HG03378 (cell line): Measurements from ENCODE around the gene TMBIM6.
"Not testable (repeated sequence)": the region's sequence is repeated elsewhere in the genome, so short reads cannot be mapped to it uniquely, and the experiment has no call there.

ENCODE experiments used
- ATAC-seq: cut with Tn5 transposase; IDR thresholded peaks from one replicate; pipeline ENCODE4 v1.9.1; 2021; ENCODE audit warnings: mild to moderate bottlenecking, moderate library complexity; ENCODE audit not compliant: unreplicated experiment

TMBIM6 gene

DNA sequence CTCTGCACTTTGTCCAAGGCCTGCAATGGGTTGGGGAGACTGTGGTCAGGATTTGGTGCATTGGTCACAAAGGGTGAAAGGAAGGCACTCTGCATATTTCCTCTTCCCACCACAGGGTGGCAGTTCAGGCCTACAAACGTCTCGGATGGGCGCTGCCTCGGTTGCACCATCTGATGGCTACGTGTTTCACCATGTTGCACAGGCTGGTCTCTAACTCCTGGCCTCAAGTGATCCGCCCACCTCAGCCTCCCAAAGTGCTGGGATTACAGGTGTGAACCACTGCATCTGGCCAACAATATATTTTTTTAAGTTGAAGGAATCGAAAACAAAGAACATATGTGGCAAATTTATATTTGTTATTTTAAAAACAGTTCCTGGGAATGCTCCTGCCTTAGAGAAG, 35.1 kb downstream of the TMBIM6 start:
- no peak for ATAC-seq

- ATAC-seq, result no peak
Measured at GRCh38 chr12:49776858-49777257, 35.5 kb downstream of the TMBIM6 start.

- ATAC-seq, result no peak
Measured at GRCh38 chr12:49777341-49777740, 36.0 kb downstream of the TMBIM6 start.

GRCh38 chr12:49777800-49778748, 36.7 kb downstream of the TMBIM6 start:
- ATAC-seq, result no peak

DNA sequence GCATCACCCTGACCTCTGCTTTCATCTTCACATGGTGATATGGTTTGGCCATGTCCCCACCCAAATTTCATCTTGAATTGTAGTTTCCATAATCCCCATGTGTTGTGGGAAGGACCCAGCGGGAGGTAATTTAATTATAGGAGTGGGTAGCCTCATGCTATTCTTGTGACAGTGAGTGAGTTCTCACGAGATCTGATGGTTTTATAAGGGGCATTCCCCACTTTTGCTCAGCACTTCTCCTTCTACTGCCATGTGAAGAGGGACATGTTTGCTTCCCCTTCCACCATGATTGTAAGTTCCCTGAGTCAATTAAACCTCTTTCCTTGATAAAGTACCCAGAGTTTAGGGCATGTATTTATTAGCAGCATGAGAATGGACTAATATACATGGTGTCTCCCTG, 38.2 kb downstream of the TMBIM6 start:
- ATAC-seq, result no peak

DNA sequence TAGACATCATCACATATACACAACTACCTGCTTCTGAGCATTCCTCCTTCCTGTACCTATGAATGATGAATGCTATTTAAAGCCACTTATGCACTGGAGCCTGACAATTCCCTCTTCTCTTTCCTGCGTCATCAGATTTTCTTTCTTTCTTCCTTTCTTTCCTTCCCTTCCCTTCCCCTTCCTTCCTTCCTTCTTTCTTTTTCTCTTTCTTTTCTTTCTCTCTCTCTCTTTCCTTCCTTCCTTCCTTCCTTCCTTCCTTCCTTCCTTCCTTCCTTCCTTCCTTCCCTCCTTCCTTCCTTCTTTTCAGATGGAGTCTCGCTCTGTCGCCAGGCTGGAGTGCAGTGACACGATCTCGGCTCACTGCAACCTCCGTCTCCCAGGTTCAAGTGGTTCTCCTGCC, 39.6 kb downstream of the TMBIM6 start:
- not testable (repeated sequence) for ATAC-seq

DNA sequence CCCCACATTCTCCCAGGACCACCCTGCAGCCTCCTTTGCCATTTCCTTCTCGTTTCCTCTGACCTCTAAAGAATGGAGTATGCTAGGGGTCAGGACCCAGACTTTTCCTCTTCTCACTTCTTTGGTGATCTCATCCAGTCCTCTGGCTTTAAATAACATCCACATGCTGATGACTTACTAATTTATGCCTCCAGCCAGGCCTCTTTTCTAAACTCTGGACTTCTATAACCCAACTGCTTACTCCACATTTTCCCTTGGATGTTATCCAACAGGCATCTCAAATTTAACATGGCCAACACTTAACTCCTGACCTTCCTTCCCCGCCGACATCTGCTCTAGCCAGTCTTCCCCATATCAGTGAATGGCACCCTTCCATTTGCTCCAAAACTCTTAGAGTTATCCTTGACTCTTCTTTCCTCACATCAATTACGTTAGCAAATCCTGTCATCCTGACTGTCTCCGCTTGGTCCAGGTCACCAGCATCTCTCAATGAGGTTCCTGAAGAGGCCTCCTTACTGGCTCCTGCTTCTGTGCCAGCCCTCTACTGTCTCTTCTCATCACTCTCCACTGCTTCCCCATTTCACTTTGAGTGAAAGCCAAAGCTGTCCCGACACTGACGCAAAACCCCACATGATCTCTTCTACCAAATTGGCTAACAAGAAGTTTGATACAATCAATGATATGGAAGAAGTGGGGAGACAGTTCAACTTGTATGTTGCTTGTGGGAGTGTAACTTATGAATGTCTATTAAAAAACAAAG, 42.7 kb downstream of the TMBIM6 start:
- no peak for ATAC-seq

- ATAC-seq, result no peak
Measured at GRCh38 chr12:49784756-49785409, 43.5 kb downstream of the TMBIM6 start.

DNA sequence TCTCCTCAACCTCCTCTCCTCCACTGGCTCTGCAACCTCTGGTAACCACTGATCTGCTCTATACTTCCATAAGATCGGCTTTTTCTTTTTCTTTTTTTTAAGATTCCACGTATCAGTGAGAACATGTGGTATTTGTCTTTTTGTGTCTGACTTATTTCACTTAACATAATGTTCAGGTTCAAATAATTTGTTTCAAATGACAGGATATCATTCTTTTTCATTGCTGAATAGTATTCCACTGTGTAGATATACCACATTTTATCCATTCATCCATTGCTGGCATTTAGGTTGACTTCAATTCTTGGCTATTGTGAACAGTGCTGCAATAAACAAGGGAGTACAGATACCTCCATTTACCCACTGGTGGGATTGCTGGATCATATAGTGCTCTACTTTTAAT, 46.3 kb downstream of the TMBIM6 start:
- no peak for ATAC-seq

DNA sequence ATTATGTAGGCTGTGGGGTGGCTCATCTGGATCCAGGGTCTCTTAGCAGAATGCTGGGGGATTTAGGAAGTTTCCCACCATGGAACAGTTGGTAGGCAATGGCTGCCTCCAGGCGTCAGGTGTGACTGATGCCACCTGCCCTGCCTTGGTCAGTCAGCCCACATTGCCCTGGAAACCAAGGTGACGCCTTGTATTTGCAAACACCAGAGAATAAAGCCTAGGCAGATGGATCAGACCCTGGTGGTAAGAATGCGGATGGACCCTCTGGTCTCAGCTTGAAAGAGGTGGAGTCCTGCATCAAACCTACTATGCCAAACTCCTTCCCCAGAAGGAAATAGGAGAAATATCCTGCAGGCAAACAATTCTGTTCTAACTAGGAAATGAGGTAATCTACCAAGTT, 48.6 kb downstream of the TMBIM6 start:
- no peak for ATAC-seq

DNA sequence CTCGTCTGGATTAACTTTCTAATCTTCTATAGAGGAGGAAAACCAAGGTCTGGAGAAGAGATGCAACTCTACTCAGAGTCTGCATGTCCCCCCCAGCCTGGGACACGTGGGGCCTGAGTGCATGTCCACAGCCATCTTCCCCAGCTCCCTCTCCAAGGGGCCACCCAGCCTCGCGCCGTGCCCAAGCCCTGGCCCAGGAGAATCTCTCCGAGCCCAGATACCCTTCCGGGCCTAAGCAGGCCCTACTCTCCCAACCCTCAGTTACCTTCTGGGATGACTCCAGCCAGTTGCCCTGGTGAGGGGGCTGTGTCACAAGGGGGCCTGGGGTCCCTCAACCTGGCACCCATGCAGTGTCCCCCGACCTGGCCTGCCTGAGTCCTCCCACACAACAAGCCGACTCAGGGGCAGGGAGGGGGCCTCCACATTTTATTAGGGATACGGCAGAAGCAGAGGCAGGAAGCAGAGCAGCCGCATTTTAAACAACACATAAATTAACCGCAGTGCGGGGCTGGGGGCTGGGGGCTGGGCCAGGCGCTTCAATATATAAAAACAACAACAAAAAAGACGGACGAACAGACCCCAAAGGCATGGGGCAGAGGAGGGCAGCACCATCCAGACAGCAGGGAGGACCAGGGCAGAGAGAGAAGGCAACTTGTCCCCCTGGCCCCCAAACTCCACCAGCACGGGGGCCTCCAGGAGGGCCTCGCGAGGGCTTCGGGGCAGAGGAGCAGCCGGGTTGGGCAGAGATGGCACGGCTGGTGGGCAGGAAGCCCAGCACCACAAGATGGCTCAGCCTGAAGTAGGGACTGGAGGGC, 49.6 kb downstream of the TMBIM6 start:
- no peak for ATAC-seq

DNA sequence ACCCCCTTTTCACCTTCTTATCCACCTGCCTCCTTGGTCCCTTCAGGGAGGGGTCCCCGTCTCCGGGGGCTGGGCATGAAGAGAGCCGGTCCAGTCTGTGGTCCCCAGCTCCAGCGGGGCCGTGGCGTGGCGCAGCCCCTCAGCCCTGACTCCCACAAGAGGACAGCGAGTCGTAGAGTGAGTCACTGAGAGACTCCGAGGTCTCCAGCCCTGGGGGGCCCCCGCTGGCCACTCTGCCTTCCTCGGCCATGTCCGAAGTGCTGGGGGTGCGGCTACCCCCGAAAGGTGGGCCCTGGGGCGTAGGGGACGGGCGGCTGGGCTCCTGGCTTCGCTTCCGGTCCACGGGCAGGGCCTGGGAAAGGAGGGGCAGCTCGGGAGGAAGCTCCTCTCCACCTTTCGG, 50.3 kb downstream of the TMBIM6 start:
- ATAC-seq, result no peak

DNA sequence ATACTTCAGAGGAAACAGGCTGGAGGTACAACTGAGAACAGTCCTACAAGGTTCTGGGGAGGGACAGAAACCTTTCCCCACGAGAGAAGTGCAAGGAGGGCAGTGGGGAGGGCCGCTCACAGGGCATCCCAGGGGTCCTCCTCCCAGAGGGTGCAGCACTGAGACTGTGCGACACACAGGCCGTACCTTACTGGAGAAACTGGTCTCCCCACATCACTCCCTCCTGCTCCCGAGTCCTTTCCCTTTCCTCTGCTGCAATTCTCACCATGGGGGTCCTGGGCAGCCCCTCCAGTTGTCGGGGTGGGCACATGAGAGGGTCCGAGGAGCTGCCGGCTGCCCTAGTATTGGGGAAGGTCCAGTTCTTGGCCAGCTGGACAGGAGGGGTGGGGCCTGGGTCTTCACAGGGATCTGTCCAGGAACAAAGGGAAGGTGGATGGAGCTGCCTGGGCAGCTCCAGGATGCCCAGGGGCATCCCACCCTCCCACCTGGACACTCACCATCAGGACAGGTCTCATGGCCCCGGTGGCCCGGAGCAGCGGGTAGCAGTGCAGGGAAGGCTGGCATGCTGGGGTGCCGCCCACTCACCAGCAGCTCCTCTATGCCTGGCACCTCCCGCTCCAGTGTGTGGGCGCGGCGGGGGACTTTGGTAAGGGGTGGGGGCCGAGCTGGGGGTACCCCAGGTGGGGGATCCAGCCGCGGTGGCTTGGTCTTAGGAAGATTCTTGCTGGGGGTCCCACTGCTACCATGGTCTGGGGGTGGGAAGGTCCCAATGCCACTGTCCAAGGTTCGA, 51.0 kb downstream of the TMBIM6 start:
- no peak for ATAC-seq

- no peak for ATAC-seq
Measured at GRCh38 chr12:49792976-49793580, 51.7 kb downstream of the TMBIM6 start.

- ATAC-seq, result no peak
Measured at GRCh38 chr12:49793620-49794019, 52.3 kb downstream of the TMBIM6 start.

- ATAC-seq, result no peak
Measured at GRCh38 chr12:49794021-49794420, 52.7 kb downstream of the TMBIM6 start.

GRCh38 chr12:49794811-49795653, 53.7 kb downstream of the TMBIM6 start:
- ATAC-seq, result no peak

DNA sequence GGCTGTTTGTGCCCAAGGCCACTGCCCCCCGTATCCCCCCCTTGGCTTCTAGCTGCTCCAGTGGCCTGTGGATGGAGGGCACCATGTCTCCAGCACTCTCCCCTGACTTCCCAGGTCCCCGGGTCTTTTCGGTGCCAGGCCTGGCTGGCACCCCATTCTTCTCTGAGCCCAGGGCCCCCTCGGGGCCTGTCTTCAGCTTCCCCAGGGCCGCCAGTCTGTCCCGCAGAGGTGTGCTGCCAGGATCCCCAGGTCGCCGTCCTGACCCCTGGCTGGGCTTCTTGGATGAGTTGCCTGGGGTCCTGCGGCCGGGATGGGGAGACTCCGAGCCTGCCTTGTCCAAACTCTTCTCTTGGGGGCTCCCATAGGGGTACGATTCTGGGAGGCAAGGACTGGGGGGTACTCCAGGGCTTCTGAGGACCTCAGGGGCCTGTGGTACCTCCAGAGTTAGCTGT, 54.3 kb downstream of the TMBIM6 start:
- ATAC-seq, result no peak
